Hematopoietic multipotent progenitor cell (in vitro differentiated cells): ENCODE measurements around the gene RFPL4AL1. TPM values are rescaled to one million over a fixed set of nuclear protein-coding genes. Genes with fewer than 3 reads are reported as not detected.
A peak's percentile ranks its signal among the peaks of the same experiment; 100 is the strongest.
"Not testable (repeated sequence)": the region's sequence is repeated elsewhere in the genome, so short reads cannot be mapped to it uniquely, and the experiment has no call there.

Experiments
- DNase-seq, 3 donors: peaks; one replicate each; pipeline ENCODE4 v3.0.0-alpha.2; 2011 to 2015; ENCODE audit warnings: low read depth in 2 of 3, low spot score in 2 of 3
- total RNA-seq: library from RNA; depleted of rRNA; stranded (reverse); fragments of >200 nt; gene quantifications from one replicate; pipeline ENCODE4 v1.2.3, GENCODE V29; 2012

RFPL4AL1 gene
- not detected for total RNA-seq

- DNase-seq: not testable (repeated sequence)
Observed at GRCh38 chr19:55768818-55769217, at the start of gene RFPL4AL1. Gene RFPL4AL1, plus strand, starts transcription at chr19:55769118. Its CDS starts 2,687 bp downstream, at chr19:55771805.

- no peak for DNase-seq
Observed at GRCh38 chr19:55720214-55720746, 48.6 kb upstream of the RFPL4AL1 start.

- no peak for DNase-seq
Observed at GRCh38 chr19:55720801-55721200, 48.1 kb upstream of the RFPL4AL1 start.

GRCh38 chr19:55723491-55723890 is 45.4 kb upstream of the RFPL4AL1 start:
- DNase-seq: no peak

- not testable (repeated sequence) for DNase-seq
Observed at GRCh38 chr19:55730378-55730777, 38.5 kb upstream of the RFPL4AL1 start.

GRCh38 chr19:55738302-55738701 is 30.6 kb upstream of the RFPL4AL1 start, which contains the start of gene NLRP9:
Gene NLRP9, minus strand, starts transcription at chr19:55738402. Its CDS starts 28 bp downstream, at chr19:55738374.
- no peak for DNase-seq

GRCh38 chr19:55750715-55751114 is 18.2 kb upstream of the RFPL4AL1 start:
- DNase-seq: no peak

GRCh38 chr19:55753401-55753800 is 15.5 kb upstream of the RFPL4AL1 start:
- DNase-seq: no peak

- DNase-seq: not testable (repeated sequence)
Observed at GRCh38 chr19:55756808-55757207, 12.1 kb upstream of the RFPL4AL1 start.

- DNase-seq: not testable (repeated sequence)
Observed at GRCh38 chr19:55758797-55759196, 10.1 kb upstream of the RFPL4AL1 start, which contains the start of gene RFPL4A. Gene RFPL4A, plus strand, starts transcription at chr19:55759097. Its CDS starts 2,704 bp downstream, at chr19:55761801.

- DNase-seq: no peak
Observed at GRCh38 chr19:55766466-55766865, 2.5 kb upstream of the RFPL4AL1 start.

GRCh38 chr19:55769632-55770031 is 714 bp downstream of the RFPL4AL1 start:
- not testable (repeated sequence) for DNase-seq

- no peak for DNase-seq
Observed at GRCh38 chr19:55777528-55777927, 8.6 kb downstream of the RFPL4AL1 start.

GRCh38 chr19:55778331-55778730 is 9.4 kb downstream of the RFPL4AL1 start:
- DNase-seq: no peak

GRCh38 chr19:55781112-55781511 is 12.2 kb downstream of the RFPL4AL1 start:
- DNase-seq: no peak

GRCh38 chr19:55795021-55795420 is 26.1 kb downstream of the RFPL4AL1 start:
- no peak for DNase-seq

GRCh38 chr19:55801416-55801815 is 32.5 kb downstream of the RFPL4AL1 start:
- DNase-seq: no peak

- DNase-seq: no peak
Observed at GRCh38 chr19:55802281-55802680, 33.4 kb downstream of the RFPL4AL1 start.

- peak in 2 of 3 donors; percentile 66 to 73 for DNase-seq
Observed at GRCh38 chr19:55809381-55810058, 40.6 kb downstream of the RFPL4AL1 start.

GRCh38 chr19:55811340-55811739 is 42.4 kb downstream of the RFPL4AL1 start:
- no peak for DNase-seq

- DNase-seq: no peak
Observed at GRCh38 chr19:55812449-55812848, 43.5 kb downstream of the RFPL4AL1 start.

GRCh38 chr19:55813906-55814305 is 45.0 kb downstream of the RFPL4AL1 start:
- no peak for DNase-seq
